NCI-H524 (cell line): ENCODE data around the gene ST8SIA2.
"Not testable (repeated sequence)": the region's sequence is repeated elsewhere in the genome, so short reads cannot be mapped to it uniquely, and the experiment has no call there.

Experiments used
- DNase-seq, 2 experiments: peaks; one replicate each; lab custom pipeline; 2025; lab: John Stamatoyannopoulos, UW

ST8SIA2 gene

GRCh38 chr15:92443381-92443780, 49.7 kb downstream of the ST8SIA2 start:
- DNase-seq: no peak

GRCh38 chr15:92444631-92445030, 51.0 kb downstream of the ST8SIA2 start:
- DNase-seq: no peak

GRCh38 chr15:92448370-92448769, 54.7 kb downstream of the ST8SIA2 start:
- peak; percentile 9 to 56 for DNase-seq

- DNase-seq: no peak
Observed at GRCh38 chr15:92449476-92449875, 55.8 kb downstream of the ST8SIA2 start.

- DNase-seq: no peak
Observed at GRCh38 chr15:92451225-92451825, 57.6 kb downstream of the ST8SIA2 start.

GRCh38 chr15:92452143-92452542, 58.5 kb downstream of the ST8SIA2 start:
- DNase-seq: no peak

GRCh38 chr15:92453607-92454006, 59.9 kb downstream of the ST8SIA2 start:
- DNase-seq: no peak

- no peak for DNase-seq
Observed at GRCh38 chr15:92454555-92455105, 60.9 kb downstream of the ST8SIA2 start.

- peak in 1 of 2 experiments; percentile 32 for DNase-seq
Observed at GRCh38 chr15:92455271-92455670, 61.6 kb downstream of the ST8SIA2 start.

GRCh38 chr15:92457471-92458041, 63.9 kb downstream of the ST8SIA2 start:
- DNase-seq: no peak

GRCh38 chr15:92460023-92460422, 66.3 kb downstream of the ST8SIA2 start:
- DNase-seq: no peak

- no peak for DNase-seq
Observed at GRCh38 chr15:92462424-92463125, 68.9 kb downstream of the ST8SIA2 start.

- no peak for DNase-seq
Observed at GRCh38 chr15:92463352-92463751, 69.7 kb downstream of the ST8SIA2 start.

GRCh38 chr15:92463826-92464225, 70.1 kb downstream of the ST8SIA2 start:
- no peak for DNase-seq

GRCh38 chr15:92466834-92467233, 73.2 kb downstream of the ST8SIA2 start:
- no peak for DNase-seq

- no peak for DNase-seq
Observed at GRCh38 chr15:92467245-92467644, 73.6 kb downstream of the ST8SIA2 start.

GRCh38 chr15:92468991-92469390, 75.3 kb downstream of the ST8SIA2 start:
- DNase-seq: peak; percentile 89 to 95

GRCh38 chr15:92471288-92471687, 77.6 kb downstream of the ST8SIA2 start:
- DNase-seq: no peak

- DNase-seq: no peak
Observed at GRCh38 chr15:92473756-92474155, 80.1 kb downstream of the ST8SIA2 start.

GRCh38 chr15:92479730-92480129, 86.0 kb downstream of the ST8SIA2 start:
- not testable (repeated sequence) for DNase-seq

- no peak for DNase-seq
Observed at GRCh38 chr15:92480361-92480760, 86.7 kb downstream of the ST8SIA2 start.

- DNase-seq: no peak
Observed at GRCh38 chr15:92485441-92485840, 91.8 kb downstream of the ST8SIA2 start.

GRCh38 chr15:92492551-92493115, 99.0 kb downstream of the ST8SIA2 start:
- peak; percentile 82 to 92 for DNase-seq
